RPMI7951 (cell line): ENCODE measurements around the gene ERRFI1. TPM values are rescaled to one million over a fixed set of nuclear protein-coding genes. Genes with fewer than 3 reads are reported as not detected.
"Not testable (repeated sequence)": the region's sequence is repeated elsewhere in the genome, so short reads cannot be mapped to it uniquely, and the experiment has no call there.

Experiments used
- DNase-seq: peaks from one replicate; pipeline ENCODE4 v3.0.0-alpha.2; 2012; ENCODE audit warnings: low read depth
- total RNA-seq: library from RNA; depleted of rRNA; stranded (reverse); fragments of >200 nt; shearing (Covaris generic); gene quantifications from 2 replicates; pipeline ENCODE4 v1.2.3, GENCODE V29; 2014; rRNA removed

The ERRFI1 gene
- total RNA-seq, 1 experiment from 2014 or later: 99.4 TPM

DNA sequence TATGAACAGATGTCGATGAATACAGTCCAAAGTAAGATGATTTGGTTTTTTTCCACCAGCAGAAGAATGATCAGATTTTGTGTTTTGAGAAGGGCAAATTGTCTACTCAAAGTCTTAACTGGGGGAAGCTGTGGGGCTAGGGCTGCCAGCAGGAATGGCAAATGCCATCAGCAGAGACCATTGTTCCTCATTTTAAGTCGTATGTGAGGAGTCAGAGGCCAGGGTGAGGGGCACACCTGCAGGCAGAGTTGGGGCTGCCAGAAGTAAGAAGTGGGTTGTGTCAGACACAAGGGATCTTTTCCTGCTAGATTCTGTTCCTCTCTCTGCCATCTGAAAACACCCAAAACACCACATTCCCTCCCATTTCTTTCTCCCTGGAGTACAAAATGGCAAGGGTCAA lies 55.9 kb downstream of the ERRFI1 start:
- DNase-seq: no peak

DNA sequence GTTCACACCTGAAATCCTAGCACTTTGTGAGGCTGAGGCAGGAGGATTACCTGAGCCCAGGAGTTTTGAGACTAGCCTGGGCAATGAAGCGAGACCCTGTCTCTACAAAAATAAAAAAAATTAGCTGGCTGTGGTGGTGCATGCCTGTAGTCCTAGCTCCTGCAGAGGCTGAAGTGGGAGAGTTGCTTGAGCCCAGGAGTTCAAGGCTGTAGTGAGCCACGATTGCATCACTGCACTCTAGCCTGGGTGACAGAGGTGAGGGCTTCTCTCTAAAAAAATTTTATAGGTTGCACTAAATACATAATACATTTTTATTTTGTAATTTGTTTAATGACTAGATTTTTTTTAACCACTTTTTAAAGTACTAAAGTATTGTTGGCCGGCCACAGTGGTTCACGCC lies 58.5 kb downstream of the ERRFI1 start:
- DNase-seq: no peak

DNA sequence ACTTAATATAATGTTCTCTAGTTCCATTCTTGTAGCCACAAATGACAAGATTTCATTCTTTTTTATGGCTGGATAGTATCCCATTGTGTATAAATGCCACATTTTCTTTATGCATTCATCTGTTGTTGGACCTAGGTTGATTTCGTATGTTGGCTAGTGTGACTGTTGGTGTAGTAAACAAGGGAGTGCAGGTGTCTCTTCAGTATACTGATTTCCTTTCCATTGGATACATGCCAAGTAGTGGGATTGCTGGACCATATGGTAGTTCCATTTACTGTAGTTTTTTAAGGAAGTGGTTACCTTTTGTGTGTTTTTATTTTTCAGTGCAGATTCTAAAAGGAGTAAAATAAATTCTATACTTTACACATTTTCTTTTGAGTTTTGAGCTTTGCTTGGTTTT lies 58.9 kb downstream of the ERRFI1 start:
- DNase-seq: no peak

DNA sequence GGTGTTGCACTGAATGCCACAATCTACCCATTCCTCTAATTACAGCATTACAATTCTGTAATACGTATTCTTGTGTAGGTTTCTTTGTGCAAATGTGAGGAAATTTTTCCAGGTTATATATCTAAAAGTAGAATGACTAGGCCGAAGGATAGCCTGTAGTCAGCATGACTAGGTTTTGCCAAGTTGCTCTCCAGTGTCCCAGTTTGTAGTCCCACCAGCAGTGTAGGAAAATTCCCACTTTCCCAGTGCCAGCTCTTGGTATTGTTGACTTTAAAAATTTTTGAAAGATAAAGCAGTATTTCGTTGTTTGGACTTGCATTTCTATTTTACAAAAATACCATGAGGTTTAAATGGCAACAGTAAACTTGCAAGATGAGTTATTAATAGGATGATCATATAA lies 61.6 kb downstream of the ERRFI1 start:
- no peak for DNase-seq

DNA sequence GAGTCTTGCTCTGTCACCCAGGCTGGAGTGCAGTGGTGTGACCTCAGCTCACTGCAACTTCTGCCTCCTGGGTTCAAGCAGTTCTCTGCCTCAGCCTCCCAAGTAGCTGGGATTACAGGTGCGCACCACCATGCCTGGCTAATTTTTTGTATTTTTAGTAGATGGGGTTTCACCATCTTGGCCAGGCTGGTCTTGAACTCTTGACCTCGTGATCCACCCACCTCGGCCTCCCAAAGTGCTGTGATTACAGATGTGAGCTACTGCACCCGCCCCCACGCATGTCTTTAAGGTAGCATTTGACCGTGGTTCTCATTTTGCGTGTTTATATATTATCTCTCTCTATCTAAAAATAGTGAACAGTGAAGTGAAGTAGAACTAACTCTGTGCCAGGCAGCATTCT lies 62.3 kb downstream of the ERRFI1 start:
- not testable (repeated sequence) for DNase-seq

DNA sequence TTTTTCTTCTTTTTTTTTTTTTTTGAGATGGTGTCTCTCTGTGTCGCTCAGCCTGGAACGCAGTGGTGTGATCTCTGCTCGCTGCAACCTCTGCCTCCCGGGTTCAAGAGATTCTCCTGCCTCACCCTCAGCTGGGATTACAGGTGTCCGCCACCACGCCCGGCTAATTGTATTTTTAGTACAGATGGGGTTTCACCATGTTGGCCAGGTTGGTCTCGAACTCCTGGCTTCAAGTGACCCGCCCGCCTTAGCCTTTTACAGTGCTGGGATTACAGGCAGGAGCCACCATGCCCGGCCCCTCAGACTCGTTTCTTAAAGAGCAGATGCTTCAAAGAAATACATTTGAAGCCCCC lies 62.8 kb downstream of the ERRFI1 start:
- not testable (repeated sequence) for DNase-seq

DNA sequence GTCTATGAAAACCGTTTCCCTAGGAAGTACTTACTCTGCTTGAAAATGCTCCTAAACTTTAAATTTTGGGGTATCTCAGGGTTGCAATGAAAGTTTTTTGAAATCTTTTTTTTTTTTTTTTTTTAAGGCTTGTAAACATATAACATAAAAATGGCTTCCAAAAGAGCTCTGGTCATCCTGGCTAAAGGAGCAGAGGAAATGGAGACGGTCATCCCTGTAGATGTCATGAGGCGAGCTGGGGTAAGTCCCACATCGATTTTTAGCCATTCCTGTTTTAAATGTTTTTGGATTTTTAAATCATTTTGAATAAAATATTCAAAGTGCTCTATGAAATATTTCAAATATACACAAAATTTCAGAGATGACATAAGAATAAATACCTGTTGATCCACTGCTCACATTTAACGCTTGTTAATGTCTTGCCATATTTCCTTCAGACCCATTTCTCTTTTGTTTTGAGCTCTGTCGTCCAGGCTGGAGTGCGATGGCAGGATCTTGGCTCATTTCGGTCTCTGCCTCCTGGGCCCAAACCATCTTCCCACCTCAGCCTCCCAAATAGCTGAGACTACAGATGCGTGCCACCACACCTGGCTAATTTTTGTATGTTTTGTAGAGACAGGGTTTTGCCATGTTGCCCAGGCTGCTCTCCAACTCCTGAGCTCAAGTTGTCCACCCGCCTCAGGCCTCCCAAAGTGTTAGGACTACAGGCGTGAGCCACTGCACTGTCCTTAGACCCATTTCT lies 63.3 kb downstream of the ERRFI1 start:
- no peak for DNase-seq

DNA sequence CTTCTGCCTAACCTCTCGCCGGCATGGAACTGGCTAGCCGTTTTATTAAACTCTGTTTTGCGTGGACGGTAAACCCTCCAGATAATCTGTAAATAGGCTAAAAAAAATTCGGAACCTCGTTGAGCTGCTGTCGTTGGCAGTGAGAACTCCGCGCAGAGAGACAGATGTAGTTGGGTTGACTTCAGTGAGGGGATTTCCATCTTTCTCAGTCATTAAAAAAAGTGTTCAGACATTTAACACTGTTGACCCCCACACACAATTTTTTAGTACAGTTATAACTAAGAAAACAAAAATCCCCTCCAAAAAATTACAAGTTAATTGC lies 64.1 kb downstream of the ERRFI1 start:
- DNase-seq: no peak

Other genes with a start within 250 kb of the ERRFI1 start
- 11.8 and 14.9 TPM in 2 replicates for gene PER3, start 242.0 kb downstream of the ERRFI1 start, total RNA-seq
- 0.10 TPM in 1 of 2 replicates, not detected in the other for gene UTS2, start 173.2 kb downstream of the ERRFI1 start, total RNA-seq
- gene TNFRSF9, start 85.5 kb downstream of the ERRFI1 start, total RNA-seq: 4.1 and 4.2 TPM in 2 replicates
- gene PARK7, start 64.6 kb downstream of the ERRFI1 start, total RNA-seq: 382 and 422 TPM in 2 replicates